HG03469 (cell line): ENCODE data around the gene TMEM134.
"Not testable (repeated sequence)": the region's sequence is repeated elsewhere in the genome, so short reads cannot be mapped to it uniquely, and the experiment has no call there.

Experiments used
- ATAC-seq: cut with Tn5 transposase; IDR thresholded peaks from one replicate; pipeline ENCODE4 v1.9.1; 2021; ENCODE audit warnings: mild to moderate bottlenecking, moderate library complexity, moderate number of reproducible peaks; ENCODE audit not compliant: unreplicated experiment

TMEM134 gene

GRCh38 chr11:67428052-67429001 is 40.7 kb downstream of the TMEM134 start, which contains the start of gene RPS6KB2:
TSS of gene RPS6KB2 (plus strand) at chr11:67428494. CDS start at chr11:67428546, 52 bp downstream.
- peak; percentile 74 for ATAC-seq

- not testable (repeated sequence) for ATAC-seq
Measured at GRCh38 chr11:67427364-67427859, 41.6 kb downstream of the TMEM134 start.

- ATAC-seq: no peak
Measured at GRCh38 chr11:67423891-67424613, 45.0 kb downstream of the TMEM134 start.

GRCh38 chr11:67423466-67423865 is 45.6 kb downstream of the TMEM134 start:
- no peak for ATAC-seq

GRCh38 chr11:67422891-67423290 is 46.2 kb downstream of the TMEM134 start:
- ATAC-seq: no peak

- ATAC-seq: no peak
Measured at GRCh38 chr11:67421430-67422031, 47.5 kb downstream of the TMEM134 start.

GRCh38 chr11:67420646-67421429 is 48.2 kb downstream of the TMEM134 start:
- peak; percentile 52 for ATAC-seq

- no peak for ATAC-seq
Measured at GRCh38 chr11:67420147-67420645, 48.9 kb downstream of the TMEM134 start.

GRCh38 chr11:67419325-67420049 is 49.6 kb downstream of the TMEM134 start:
- no peak for ATAC-seq

- no peak for ATAC-seq
Measured at GRCh38 chr11:67418476-67419281, 50.4 kb downstream of the TMEM134 start.

GRCh38 chr11:67417425-67417824 is 51.6 kb downstream of the TMEM134 start:
- no peak for ATAC-seq

GRCh38 chr11:67416416-67417335 is 52.4 kb downstream of the TMEM134 start:
- ATAC-seq: no peak

GRCh38 chr11:67415501-67416304 is 53.3 kb downstream of the TMEM134 start, which contains the start of gene CARNS1:
TSS of gene CARNS1 (plus strand) at chr11:67415678. CDS start at chr11:67416200, 522 bp downstream.
- no peak for ATAC-seq

GRCh38 chr11:67413266-67413849 is 55.7 kb downstream of the TMEM134 start:
- no peak for ATAC-seq

GRCh38 chr11:67412495-67413179 is 56.4 kb downstream of the TMEM134 start:
- ATAC-seq: no peak

- no peak for ATAC-seq
Measured at GRCh38 chr11:67411785-67412152, 57.3 kb downstream of the TMEM134 start.
